Inflammatory macrophage treated with lipopolysaccharide for 4 hours (primary cell): ENCODE results near the gene PROX1.
"Not testable (repeated sequence)": the region's sequence is repeated elsewhere in the genome, so short reads cannot be mapped to it uniquely, and the experiment has no call there.

Experiments used
- DNase-seq: peaks from one replicate; pipeline ENCODE4 v3.0.0-alpha.2; 2020

Gene PROX1

DNA sequence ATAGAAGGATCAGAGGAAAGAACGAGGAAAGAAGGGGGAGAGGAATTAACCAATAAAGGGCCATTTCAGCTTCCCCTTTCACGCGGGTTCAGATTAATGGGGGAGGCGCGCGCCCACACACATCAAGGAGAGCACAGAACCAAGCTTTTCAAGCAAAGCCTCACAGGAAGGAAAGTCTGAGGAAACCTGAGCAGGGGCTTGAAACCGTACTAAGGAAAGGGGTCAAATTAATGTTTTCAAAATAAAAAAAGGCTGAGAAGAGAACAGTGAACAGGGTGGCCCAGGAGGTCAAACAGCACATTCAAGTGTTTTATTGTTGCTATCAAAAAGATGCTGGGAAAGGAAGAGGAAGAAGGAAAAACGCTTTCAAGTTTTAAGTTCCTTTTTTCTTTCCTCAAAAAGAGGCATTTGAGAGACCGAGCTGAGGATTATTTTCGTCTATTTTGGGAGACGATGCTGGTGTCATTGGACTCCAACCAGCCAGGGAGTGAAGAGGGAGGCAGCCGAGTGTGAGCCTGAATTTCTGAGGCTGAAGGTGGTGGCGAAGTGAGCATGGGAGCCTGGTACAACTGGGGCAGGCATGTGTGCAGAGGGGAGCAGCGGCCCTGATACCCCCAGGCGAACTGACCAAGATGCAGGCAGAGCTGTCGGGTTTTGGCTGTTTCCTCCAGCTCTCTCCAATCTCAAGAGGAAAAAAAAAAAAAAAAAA, 88.4 kb downstream of the PROX1 start:
- DNase-seq: no peak

DNA sequence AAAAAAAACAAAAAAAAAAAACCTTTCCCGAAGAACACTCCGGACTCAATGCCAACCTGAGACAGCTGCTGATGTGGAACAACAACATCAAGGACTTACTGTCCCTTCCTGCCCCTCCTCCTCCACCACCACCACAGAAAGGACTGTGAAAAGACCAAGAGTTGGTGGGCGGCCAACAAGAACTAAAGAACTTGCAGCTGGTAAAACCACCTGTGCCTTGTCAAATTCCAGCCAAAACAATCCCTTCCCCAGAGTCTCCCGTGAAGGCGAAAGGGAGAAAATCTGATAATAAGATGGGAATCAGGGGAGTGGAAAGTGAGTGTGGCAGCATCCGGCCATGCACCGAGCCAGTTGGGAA, 88.9 kb downstream of the PROX1 start:
- DNase-seq: no peak

DNA sequence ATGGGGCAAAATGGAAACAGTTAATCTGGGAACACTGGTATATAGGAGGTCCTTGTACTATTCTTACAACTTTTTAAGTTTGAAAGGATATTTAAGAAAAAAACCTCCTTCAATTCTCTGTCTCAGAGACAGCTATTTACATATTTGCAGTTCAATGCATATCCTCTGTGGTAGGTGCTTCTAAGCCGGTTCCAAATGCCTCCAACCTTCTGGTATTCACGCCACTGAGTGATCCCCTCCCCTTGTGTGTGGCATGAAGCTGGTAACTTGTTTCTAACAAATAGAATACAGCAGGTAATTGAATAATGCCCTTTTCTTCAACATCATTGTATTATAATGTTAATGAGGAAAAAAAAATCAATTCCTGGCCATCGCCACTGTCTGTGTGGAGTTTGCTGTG, 91.2 kb downstream of the PROX1 start:
- no peak for DNase-seq

DNA sequence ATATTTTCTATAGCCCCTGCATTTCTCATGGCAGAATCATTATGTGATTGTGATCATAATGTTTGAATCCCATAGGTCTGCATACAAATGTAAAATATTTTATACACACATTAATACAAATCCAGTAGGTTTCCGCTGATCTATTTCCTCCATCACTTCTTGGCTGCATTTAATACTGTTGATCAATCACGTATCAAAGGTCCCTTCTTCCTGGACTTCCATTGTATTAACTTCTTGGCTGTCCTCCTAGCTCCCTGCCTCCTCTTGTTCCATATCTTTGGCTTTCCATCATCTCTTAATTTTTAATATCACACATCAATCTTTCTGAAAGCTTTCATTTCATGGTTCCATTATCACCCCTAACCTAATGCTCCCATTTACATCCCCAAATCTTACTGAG, 97.6 kb downstream of the PROX1 start:
- DNase-seq: no peak

DNA sequence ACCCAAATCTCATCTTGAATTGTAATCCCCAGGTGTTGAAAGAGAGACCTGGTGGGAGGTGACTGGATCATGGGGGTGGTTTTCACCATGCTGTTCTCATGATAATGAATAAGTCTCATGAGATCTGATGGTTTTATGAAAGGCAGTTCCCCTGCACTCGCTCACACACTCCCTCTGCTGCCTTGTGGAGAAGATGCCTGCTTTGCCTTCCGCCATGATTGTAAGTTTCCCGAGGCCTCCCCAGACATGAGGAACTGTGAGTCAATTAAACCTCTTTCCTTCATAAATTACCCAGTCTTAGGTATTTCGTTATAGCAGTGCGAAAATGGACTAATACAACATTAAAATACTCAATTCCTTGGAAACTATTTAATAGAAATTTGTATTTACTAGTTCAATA, 99.2 kb downstream of the PROX1 start:
- DNase-seq: no peak

DNA sequence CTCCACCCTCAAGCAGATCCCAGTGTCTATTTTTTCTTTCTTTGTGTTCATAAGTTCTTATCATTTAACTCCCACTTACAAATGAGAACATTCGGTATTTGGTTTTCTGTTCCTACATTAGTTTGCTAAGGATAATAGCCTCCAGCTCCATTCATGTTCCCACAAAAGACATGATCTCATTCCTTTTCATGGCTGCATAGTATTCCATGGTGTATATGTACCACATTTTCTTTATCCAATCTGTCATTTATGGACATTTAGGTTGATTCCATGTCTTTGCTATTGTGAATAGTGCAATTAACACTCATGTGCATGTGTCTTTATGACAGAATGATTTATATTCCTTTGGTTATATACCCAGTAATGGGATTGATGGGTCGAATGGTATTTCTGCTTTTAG, 101.2 kb downstream of the PROX1 start:
- not testable (repeated sequence) for DNase-seq
